ENCODE measurements around the gene PRDM12. TPM values are rescaled to one million over a fixed set of nuclear protein-coding genes. Genes with fewer than 3 reads are reported as not detected.

Gene PRDM12
- not detected for total RNA-seq
- polyA plus RNA-seq, result not detected

DNA sequence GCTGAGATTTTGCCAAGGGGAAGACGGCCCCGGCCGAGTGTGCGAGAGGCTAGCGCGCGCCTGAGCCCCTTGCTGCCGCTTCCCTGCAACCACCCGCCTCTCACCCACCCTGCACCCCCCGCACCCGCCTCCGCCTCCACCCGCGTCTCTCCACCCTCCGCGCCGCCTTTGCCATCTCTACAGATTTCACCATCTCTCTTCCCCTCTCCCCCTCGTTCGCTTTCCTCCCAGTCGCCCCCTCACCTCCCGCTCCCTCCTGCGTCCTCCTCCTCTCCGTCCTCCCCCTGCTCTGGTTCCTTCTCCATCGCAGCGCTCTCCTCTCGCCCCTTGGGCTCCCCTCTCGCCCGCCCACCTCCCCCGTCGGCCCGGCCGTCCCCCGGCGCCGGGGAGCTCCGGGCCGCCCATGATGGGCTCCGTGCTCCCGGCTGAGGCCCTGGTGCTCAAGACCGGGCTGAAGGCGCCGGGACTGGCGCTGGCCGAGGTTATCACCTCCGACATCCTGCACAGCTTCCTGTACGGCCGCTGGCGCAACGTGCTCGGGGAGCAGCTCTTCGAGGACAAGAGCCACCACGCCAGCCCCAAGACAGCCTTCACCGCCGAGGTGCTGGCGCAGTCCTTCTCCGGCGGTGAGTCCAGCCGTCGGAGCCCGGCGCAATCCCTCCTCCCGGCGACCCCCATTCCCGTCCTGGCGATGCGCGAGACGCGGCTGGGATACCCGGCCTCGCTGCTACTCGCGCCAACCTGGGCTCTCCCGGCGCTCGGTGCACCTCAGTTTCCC is at the start of gene PRDM12:
Gene PRDM12, plus strand, starts transcription at position 344 of the 778 bp plus-strand sequence. Its CDS starts 60 bp downstream, at position 404.
- Histone ChIP-seq H3K36me3 (ENCODE audit: insufficient read depth) (no peaks in the 10 kb centered on the region), H3K27ac (ENCODE audit: low read depth) (no peak within 1 kb of the TSS), H3K4me1 (ENCODE audit: insufficient read depth) (no peaks in the 10 kb centered on the region), H3K4me3 (ENCODE audit: low read depth, low read length) (peak within 1 kb of the TSS; percentile 15)
- WGBS, result 3% methylated on average over 76 of the region's 76 CpGs
- DNase-seq (ENCODE audit: extremely low spot score), result no peak

DNA sequence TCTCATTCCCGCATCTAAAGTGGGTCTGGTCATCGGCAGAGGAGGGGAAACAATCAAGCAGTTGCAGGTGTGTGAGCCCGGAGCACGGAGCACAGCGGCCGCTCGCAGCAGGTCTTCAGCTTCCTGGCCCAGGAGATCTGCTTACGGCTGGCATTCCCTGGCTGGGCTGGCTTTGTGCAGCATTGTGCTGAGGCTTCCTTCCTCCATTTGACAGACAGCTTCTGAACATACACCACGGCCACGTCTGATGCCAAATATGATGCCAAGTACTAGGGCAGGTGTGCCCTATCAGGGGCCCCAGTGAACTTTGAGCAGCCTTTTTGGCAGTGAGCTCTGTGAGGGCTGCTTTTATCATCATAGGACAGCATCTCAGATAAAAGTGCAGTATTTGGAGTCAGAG is 47.9 kb upstream of the PRDM12 start:
- WGBS, result 90% methylated on average over 10 of the region's 10 CpGs
- Histone ChIP-seq H3K36me3 (ENCODE audit: insufficient read depth) (peaks cover 9% of the 10 kb centered on the region), H3K27ac (ENCODE audit: low read depth) (no peak overlapping the region)

DNA sequence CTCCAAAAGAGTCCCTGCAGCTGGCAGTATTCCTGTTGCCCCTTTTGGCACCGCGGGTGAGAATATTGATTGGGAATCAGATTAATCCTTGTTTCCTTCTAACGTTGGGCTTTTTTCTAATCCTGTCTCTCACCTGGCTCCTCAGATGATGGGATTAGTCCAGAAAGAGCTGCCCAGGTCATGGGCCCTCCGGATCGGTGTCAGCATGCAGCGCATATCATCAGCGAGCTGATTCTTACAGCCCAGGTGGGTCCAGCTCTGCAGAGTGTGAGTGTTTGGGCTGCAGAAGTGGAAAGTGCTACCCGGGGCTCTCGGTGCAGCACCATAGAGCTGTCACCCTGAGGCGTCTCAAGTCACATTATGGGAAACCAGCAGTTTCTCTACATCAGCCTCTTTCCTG is 40.9 kb upstream of the PRDM12 start:
- H3K4me1 ChIP-seq (ENCODE audit: insufficient read depth), result no peaks in the 10 kb centered on the region
- DNase-seq (ENCODE audit: extremely low spot score), result no peak
- peaks cover 2% of the 10 kb centered on the region for H3K36me3 ChIP-seq (ENCODE audit: insufficient read depth)
- H3K4me3 ChIP-seq (ENCODE audit: low read depth, low read length), result no peak overlapping the region
- WGBS, result 92% methylated on average over 10 of the region's 10 CpGs
- no peak overlapping the region for H3K27ac ChIP-seq (ENCODE audit: low read depth)

More for the DNA sequence above, 47.9 kb upstream of the PRDM12 start:
- Histone ChIP-seq H3K4me3 (ENCODE audit: low read depth, low read length) (no peak overlapping the region), H3K4me1 (ENCODE audit: insufficient read depth) (no peaks in the 10 kb centered on the region)
- no peak for DNase-seq (ENCODE audit: extremely low spot score)

DNA sequence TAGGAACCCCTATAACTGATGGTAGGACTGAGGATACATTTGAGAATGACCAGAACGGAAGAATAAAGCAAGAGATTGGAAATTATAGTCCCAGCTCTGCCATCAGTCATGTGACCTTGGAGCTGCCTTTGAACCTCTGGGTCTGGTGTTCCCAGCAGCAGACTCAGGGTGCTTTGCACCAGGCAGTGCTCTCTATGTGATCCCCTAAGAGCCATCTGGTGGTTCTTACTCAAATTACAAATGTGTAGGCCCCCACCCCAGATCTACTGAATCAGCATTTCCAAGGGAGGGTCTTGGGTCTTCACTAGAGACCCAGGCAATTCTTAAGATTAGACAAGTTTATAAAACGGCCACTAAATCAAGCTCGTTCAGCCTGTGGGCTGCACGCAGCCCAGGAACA is 40.2 kb upstream of the PRDM12 start:
- DNase-seq (ENCODE audit: extremely low spot score), result no peak
- Histone ChIP-seq H3K4me1 (ENCODE audit: insufficient read depth) (no peaks in the 10 kb centered on the region), H3K27ac (ENCODE audit: low read depth) (no peak overlapping the region), H3K36me3 (ENCODE audit: insufficient read depth) (peaks cover 2% of the 10 kb centered on the region), H3K4me3 (ENCODE audit: low read depth, low read length) (no peak overlapping the region)
- WGBS, result 89% methylated on average over 4 of the region's 4 CpGs

- 75% methylated on average over 21 of the region's 21 CpGs for WGBS
- Histone ChIP-seq H3K27ac (ENCODE audit: low read depth) (no peak overlapping the region), H3K36me3 (ENCODE audit: insufficient read depth) (peaks cover 4% of the 10 kb centered on the region), H3K4me1 (ENCODE audit: insufficient read depth) (no peaks in the 10 kb centered on the region), H3K4me3 (ENCODE audit: low read depth, low read length) (no peak overlapping the region)
- no peak for DNase-seq (ENCODE audit: extremely low spot score)
Measured at GRCh38 chr9:130626249-130626996, 38.0 kb upstream of the PRDM12 start.

DNA sequence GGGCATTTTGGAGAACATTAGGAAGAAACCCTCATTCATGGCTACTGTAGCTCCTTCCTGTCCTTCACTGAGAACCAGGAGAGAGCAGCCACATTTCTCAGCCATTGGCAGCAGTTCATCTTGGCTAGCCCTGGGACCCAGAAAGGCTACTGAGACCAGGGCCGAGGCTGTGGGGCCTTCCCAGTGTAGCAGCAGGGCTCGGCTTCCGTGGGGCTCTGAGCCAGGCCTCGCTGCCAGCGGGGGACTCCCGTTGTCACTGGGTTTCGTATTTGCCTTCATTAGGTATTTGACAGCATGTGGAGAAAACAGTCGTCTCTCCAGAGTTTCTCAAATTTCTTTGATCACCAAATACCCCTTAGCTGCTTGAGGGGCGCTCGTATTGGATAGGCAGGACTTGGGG is 37.3 kb upstream of the PRDM12 start:
- Histone ChIP-seq H3K4me3 (ENCODE audit: low read depth, low read length) (no peak overlapping the region), H3K4me1 (ENCODE audit: insufficient read depth) (no peaks in the 10 kb centered on the region), H3K27ac (ENCODE audit: low read depth) (no peak overlapping the region), H3K36me3 (ENCODE audit: insufficient read depth) (peaks cover 4% of the 10 kb centered on the region)
- DNase-seq (ENCODE audit: extremely low spot score), result no peak
- 80% methylated on average over 10 of the region's 10 CpGs for WGBS

DNA sequence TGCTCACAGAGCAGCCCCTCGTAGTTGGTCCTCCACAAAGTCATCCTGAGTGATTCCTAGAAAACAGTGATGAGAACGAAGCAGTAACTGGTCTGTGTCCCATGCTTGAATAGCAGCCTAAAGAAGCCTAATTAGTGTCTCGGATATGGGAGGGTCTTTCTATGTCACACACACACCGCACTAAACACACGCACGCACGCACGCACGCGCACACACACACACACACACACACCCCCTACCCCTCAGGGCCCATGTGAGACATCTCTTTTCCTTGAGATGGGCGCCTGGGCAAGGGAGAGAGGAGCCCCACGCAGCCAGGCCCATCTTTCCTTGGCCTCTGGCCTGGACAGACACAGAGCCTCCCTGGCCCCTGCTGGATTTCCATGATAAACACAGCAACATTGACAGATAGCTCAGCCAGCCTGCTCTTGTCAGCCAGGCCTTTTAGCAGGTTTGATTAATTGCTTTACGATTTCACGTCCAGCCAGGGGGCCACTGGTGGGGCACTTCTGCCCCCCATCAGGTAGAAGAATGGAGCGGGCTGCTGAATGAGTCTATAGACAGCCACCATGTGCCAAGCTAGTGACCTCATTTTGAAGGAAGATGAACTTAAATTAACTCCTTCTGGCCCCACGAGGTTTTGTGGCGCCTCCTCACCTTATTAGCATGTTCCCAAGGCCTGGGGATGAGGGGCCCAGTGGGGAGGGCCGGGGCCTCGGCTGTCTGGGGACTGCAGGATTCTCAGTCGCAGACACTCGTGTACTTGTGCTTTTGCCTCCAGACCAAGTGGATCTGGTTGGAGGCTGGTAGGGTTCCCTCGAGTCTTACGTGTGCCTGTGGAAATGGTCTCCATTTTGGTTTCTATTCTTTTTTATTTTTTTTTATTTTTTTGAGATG is 36.2 kb upstream of the PRDM12 start:
- Histone ChIP-seq H3K36me3 (ENCODE audit: insufficient read depth) (peaks cover 6% of the 10 kb centered on the region), H3K4me1 (ENCODE audit: insufficient read depth) (no peaks in the 10 kb centered on the region), H3K27ac (ENCODE audit: low read depth) (no peak overlapping the region), H3K4me3 (ENCODE audit: low read depth, low read length) (no peak overlapping the region)
- 78% methylated on average over 23 of the region's 23 CpGs for WGBS
- no peak for DNase-seq (ENCODE audit: extremely low spot score)

DNA sequence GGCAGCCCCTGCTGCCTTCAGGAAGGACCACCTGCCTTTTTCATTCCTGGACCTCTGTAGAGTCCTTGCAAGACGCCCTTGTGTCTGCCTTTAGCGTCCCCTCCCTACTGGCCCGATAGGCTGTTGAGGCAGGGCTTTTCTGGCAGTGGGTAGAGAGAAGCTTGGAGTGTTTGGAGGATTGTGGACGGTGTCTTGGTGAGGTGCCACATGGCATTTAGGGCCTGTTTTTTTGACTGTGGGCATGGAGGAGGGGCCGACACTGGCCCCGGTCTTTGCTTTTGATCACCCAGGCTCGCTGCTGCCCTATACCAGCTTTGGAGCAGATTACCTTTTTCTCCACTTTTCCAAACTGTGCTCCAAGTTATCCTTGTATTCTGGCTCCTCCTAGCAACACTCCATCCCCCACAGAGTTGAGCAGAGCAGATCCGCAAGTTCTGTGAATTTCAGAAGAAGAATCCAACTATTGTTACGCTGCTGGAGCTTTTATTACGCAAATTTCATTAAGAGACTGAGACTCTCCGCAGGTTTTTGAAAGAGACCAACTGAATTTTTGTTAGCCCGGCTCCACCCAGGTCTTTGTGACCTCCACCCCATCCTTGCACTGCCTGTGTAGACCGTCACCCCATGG is 34.8 kb upstream of the PRDM12 start:
- Histone ChIP-seq H3K4me1 (ENCODE audit: insufficient read depth) (no peaks in the 10 kb centered on the region), H3K27ac (ENCODE audit: low read depth) (no peak overlapping the region), H3K4me3 (ENCODE audit: low read depth, low read length) (no peak overlapping the region), H3K36me3 (ENCODE audit: insufficient read depth) (peaks cover 6% of the 10 kb centered on the region)
- DNase-seq (ENCODE audit: extremely low spot score), result no peak
- WGBS, result 84% methylated on average over 13 of the region's 13 CpGs

GRCh38 chr9:130630071-130630450 is 34.3 kb upstream of the PRDM12 start:
- H3K36me3 ChIP-seq (ENCODE audit: insufficient read depth), result peaks cover 6% of the 10 kb centered on the region
- no peak overlapping the region for H3K27ac ChIP-seq (ENCODE audit: low read depth)
- DNase-seq (ENCODE audit: extremely low spot score), result no peak
- no peak overlapping the region for H3K4me3 ChIP-seq (ENCODE audit: low read depth, low read length)
- 89% methylated on average over 4 of the region's 4 CpGs for WGBS
- no peaks in the 10 kb centered on the region for H3K4me1 ChIP-seq (ENCODE audit: insufficient read depth)

DNA sequence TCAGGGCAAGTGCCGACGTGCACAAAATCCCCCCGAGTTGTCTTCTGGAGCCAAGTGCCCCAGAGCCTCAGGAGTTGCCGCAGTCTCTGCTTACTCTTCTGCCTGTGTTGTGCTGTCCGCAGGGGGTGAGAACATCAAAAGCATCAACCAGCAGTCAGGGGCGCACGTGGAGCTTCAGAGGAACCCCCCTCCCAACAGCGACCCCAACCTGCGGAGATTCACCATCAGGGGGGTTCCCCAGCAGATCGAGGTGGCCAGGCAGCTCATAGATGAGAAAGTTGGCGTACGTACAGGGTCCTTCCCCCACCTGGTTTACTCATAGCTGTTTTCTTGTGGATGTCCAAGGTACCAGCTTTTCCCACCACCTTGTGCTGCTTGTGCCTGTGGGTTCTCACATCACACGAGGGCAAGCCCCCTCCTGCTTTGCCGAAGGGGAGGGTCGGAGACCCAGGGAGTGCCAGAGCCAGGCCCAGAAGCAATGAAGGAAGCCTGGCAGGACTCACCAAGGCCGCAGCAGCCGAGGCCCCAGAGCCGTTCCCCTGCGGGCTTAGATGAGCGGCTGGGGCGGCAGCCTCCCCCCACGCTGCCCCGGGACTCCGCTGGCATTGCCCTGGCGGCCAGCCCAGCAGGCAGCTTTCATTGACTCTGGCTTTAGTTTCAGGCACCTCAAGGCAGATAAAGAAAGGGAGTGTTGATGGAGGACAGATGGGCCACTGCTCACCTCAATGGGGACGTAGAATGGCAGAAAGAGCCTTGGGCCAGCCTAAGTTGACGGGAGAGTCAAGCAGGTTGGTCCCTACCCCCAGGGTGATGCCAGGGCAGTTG is 33.7 kb upstream of the PRDM12 start:
- no peaks in the 10 kb centered on the region for H3K4me1 ChIP-seq (ENCODE audit: insufficient read depth)
- no peak for DNase-seq (ENCODE audit: extremely low spot score)
- no peak overlapping the region for H3K4me3 ChIP-seq (ENCODE audit: low read depth, low read length)
- peaks cover 6% of the 10 kb centered on the region for H3K36me3 ChIP-seq (ENCODE audit: insufficient read depth)
- no peak overlapping the region for H3K27ac ChIP-seq (ENCODE audit: low read depth)
- WGBS, result 90% methylated on average over 27 of the region's 27 CpGs

GRCh38 chr9:130631331-130632080 is 32.9 kb upstream of the PRDM12 start:
- H3K4me1 ChIP-seq (ENCODE audit: insufficient read depth), result no peaks in the 10 kb centered on the region

More at GRCh38 chr9:130631331-130632080, 32.9 kb upstream of the PRDM12 start:
- Histone ChIP-seq H3K27ac (ENCODE audit: low read depth) (no peak overlapping the region), H3K4me3 (ENCODE audit: low read depth, low read length) (no peak overlapping the region), H3K36me3 (ENCODE audit: insufficient read depth) (peaks cover 7% of the 10 kb centered on the region)
- 94% methylated on average over 22 of the region's 22 CpGs for WGBS
- no peak for DNase-seq (ENCODE audit: extremely low spot score)
